ENCODE results near the gene SDK1. TPM values are rescaled to one million over a fixed set of nuclear protein-coding genes. Genes with fewer than 3 reads are reported as not detected.

SDK1 gene
- total and polyA plus RNA-seq, 2 experiments from 2014 or later = not detected

- Histone ChIP-seq H3K9me2 (ENCODE audit: insufficient read depth) (no peaks in the 10 kb centered on the region), H4K20me1 (ENCODE audit: insufficient read depth) (no peaks in the 10 kb centered on the region), H3F3A (ENCODE audit: insufficient read depth) (no peaks in the 10 kb centered on the region), H3K27me3 (replicated peaks; ENCODE audit: insufficient read depth) (no peaks in the 10 kb centered on the region), H3K79me2 (ENCODE audit: insufficient read depth) (no peaks in the 10 kb centered on the region), H3K9me3 (ENCODE audit: low read depth) (no peaks in the 10 kb centered on the region), H3K4me1 (ENCODE audit: insufficient read depth) (no peaks in the 10 kb centered on the region), H3K27ac (no peak overlapping the region), H2AFZ (no peak overlapping the region), H3K9ac (no peak overlapping the region), H3K4me3 (no peak overlapping the region), H3K36me3 (ENCODE audit: low read depth) (no peaks in the 10 kb centered on the region), H3K4me2 (ENCODE audit: unreplicated experiment) (no peak overlapping the region)
- in situ Hi-C loops (cut with MboI) = no loop called here
- TF ChIP-seq EZH2phosphoT487 (IDR thresholded peaks at IDR 0.05; ENCODE audit: insufficient read depth, low read depth) (no peak), EZH2 (IDR thresholded peaks at IDR 0.05; ENCODE audit: insufficient read depth, poor library complexity, severe bottlenecking) (no peak)
- no peak for DNase-seq
- 66 to 69% methylated on average over 14 of the region's 14 CpGs for WGBS, 2 experiments (ENCODE audit: low coverage in 1 of 2, low lambda C conversion rate in 2 of 2, missing lambda C conversion rate in 2 of 2)
Observed at GRCh38 chr7:4113271-4113670, 812.2 kb downstream of the SDK1 start.

- H3K9ac ChIP-seq = no peak overlapping the region
- in situ Hi-C loops (cut with MboI) = no loop called here
- no peaks in the 10 kb centered on the region for H3F3A ChIP-seq (ENCODE audit: insufficient read depth)
- H2AFZ ChIP-seq = no peak overlapping the region
- TF ChIP-seq EZH2 (IDR thresholded peaks at IDR 0.05; ENCODE audit: insufficient read depth, poor library complexity, severe bottlenecking) = no peak
- TF ChIP-seq EZH2phosphoT487 (IDR thresholded peaks at IDR 0.05; ENCODE audit: insufficient read depth, low read depth) = no peak
- no peak overlapping the region for H3K4me2 ChIP-seq (ENCODE audit: unreplicated experiment)
- H3K36me3 ChIP-seq (ENCODE audit: low read depth) = no peaks in the 10 kb centered on the region
- no peaks in the 10 kb centered on the region for H3K4me1 ChIP-seq (ENCODE audit: insufficient read depth)
- no peak overlapping the region for H3K4me3 ChIP-seq
- no peak for DNase-seq
- H3K9me3 ChIP-seq (ENCODE audit: low read depth) = no peaks in the 10 kb centered on the region
- no peaks in the 10 kb centered on the region for H3K27me3 ChIP-seq (replicated peaks; ENCODE audit: insufficient read depth)
- H3K79me2 ChIP-seq (ENCODE audit: insufficient read depth) = no peaks in the 10 kb centered on the region
- no peaks in the 10 kb centered on the region for H3K9me2 ChIP-seq (ENCODE audit: insufficient read depth)
- 69 to 74% methylated on average over 25 of the region's 25 CpGs for WGBS, 2 experiments (ENCODE audit: low coverage in 1 of 2, low lambda C conversion rate in 2 of 2, missing lambda C conversion rate in 2 of 2)
- no peak overlapping the region for H3K27ac ChIP-seq
- no peaks in the 10 kb centered on the region for H4K20me1 ChIP-seq (ENCODE audit: insufficient read depth)
Observed at GRCh38 chr7:4113976-4114375, 812.9 kb downstream of the SDK1 start.

- Histone ChIP-seq H3K27ac (no peak overlapping the region), H3F3A (ENCODE audit: insufficient read depth) (no peaks in the 10 kb centered on the region), H3K27me3 (replicated peaks; ENCODE audit: insufficient read depth) (no peaks in the 10 kb centered on the region), H3K36me3 (ENCODE audit: low read depth) (no peaks in the 10 kb centered on the region), H3K9me2 (ENCODE audit: insufficient read depth) (no peaks in the 10 kb centered on the region), H4K20me1 (ENCODE audit: insufficient read depth) (no peaks in the 10 kb centered on the region), H2AFZ (no peak overlapping the region), H3K9ac (no peak overlapping the region), H3K4me2 (ENCODE audit: unreplicated experiment) (no peak overlapping the region), H3K4me3 (no peak overlapping the region), H3K9me3 (ENCODE audit: low read depth) (no peaks in the 10 kb centered on the region), H3K4me1 (ENCODE audit: insufficient read depth) (no peaks in the 10 kb centered on the region), H3K79me2 (ENCODE audit: insufficient read depth) (no peaks in the 10 kb centered on the region)
- TF ChIP-seq EZH2phosphoT487 (IDR thresholded peaks at IDR 0.05; ENCODE audit: insufficient read depth, low read depth) (no peak), EZH2 (IDR thresholded peaks at IDR 0.05; ENCODE audit: insufficient read depth, poor library complexity, severe bottlenecking) (no peak)
- WGBS, 2 experiments (ENCODE audit: low coverage in 1 of 2, low lambda C conversion rate in 2 of 2, missing lambda C conversion rate in 2 of 2) = 33 to 36% methylated on average over 7 of the region's 7 CpGs
- in situ Hi-C loops (cut with MboI) = no loop called here
- DNase-seq = no peak
Observed at GRCh38 chr7:4115442-4115841, 814.4 kb downstream of the SDK1 start.

GRCh38 chr7:4115941-4116610 is 815.0 kb downstream of the SDK1 start:
- 47 to 52% methylated on average over 15 to 19 of the region's 19 CpGs for WGBS, 2 experiments (ENCODE audit: low coverage in 1 of 2, low lambda C conversion rate in 2 of 2, missing lambda C conversion rate in 2 of 2)
- no peaks in the 10 kb centered on the region for H3K79me2 ChIP-seq (ENCODE audit: insufficient read depth)
- H3K4me2 ChIP-seq (ENCODE audit: unreplicated experiment) = no peak overlapping the region
- TF ChIP-seq EZH2 (IDR thresholded peaks at IDR 0.05; ENCODE audit: insufficient read depth, poor library complexity, severe bottlenecking) = no peak
- TF ChIP-seq EZH2phosphoT487 (IDR thresholded peaks at IDR 0.05; ENCODE audit: insufficient read depth, low read depth) = no peak
- H3K27me3 ChIP-seq (replicated peaks; ENCODE audit: insufficient read depth) = no peaks in the 10 kb centered on the region
- H3F3A ChIP-seq (ENCODE audit: insufficient read depth) = no peaks in the 10 kb centered on the region
- H3K9me2 ChIP-seq (ENCODE audit: insufficient read depth) = no peaks in the 10 kb centered on the region
- H3K4me3 ChIP-seq = no peak overlapping the region
- DNase-seq = no peak
- in situ Hi-C loops (cut with MboI) = no loop called here
- H4K20me1 ChIP-seq (ENCODE audit: insufficient read depth) = no peaks in the 10 kb centered on the region
- no peak overlapping the region for H3K9ac ChIP-seq
- H3K36me3 ChIP-seq (ENCODE audit: low read depth) = no peaks in the 10 kb centered on the region
- H3K9me3 ChIP-seq (ENCODE audit: low read depth) = no peaks in the 10 kb centered on the region
- H3K27ac ChIP-seq = no peak overlapping the region
- H3K4me1 ChIP-seq (ENCODE audit: insufficient read depth) = no peaks in the 10 kb centered on the region
- no peak overlapping the region for H2AFZ ChIP-seq

Measured in GM23248 (cell line).